Uterus (tissue), 2 donors: Measurements from ENCODE around the gene ULK4.

ENCODE experiments used
- POLR2A ChIP-seq, 2 donors: fragments of 450-650 bp; IDR thresholded peaks; one replicate each; pipeline ENCODE4 v1.6.1; 2016; ENCODE audit warnings: antibody characterized with exemption in 2 of 2, mild to moderate bottlenecking in 1 of 2, moderate library complexity in 1 of 2
- TF ChIP-seq, protein P1 (sequence below), 4 experiments: fragments of 200-600 bp in 2 of 4; fragments of 450-650 bp in 2 of 4; sonication (generic) in 2 of 4; IDR thresholded peaks; one replicate each; pipeline ENCODE4 v1.5.1; 2016 to 2019; ENCODE audit warnings: antibody characterized with exemption in 4 of 4, mild to moderate bottlenecking in 2 of 4, moderate library complexity in 1 of 4

- TF ChIP-seq, protein P1, sequence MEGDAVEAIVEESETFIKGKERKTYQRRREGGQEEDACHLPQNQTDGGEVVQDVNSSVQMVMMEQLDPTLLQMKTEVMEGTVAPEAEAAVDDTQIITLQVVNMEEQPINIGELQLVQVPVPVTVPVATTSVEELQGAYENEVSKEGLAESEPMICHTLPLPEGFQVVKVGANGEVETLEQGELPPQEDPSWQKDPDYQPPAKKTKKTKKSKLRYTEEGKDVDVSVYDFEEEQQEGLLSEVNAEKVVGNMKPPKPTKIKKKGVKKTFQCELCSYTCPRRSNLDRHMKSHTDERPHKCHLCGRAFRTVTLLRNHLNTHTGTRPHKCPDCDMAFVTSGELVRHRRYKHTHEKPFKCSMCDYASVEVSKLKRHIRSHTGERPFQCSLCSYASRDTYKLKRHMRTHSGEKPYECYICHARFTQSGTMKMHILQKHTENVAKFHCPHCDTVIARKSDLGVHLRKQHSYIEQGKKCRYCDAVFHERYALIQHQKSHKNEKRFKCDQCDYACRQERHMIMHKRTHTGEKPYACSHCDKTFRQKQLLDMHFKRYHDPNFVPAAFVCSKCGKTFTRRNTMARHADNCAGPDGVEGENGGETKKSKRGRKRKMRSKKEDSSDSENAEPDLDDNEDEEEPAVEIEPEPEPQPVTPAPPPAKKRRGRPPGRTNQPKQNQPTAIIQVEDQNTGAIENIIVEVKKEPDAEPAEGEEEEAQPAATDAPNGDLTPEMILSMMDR (IDR thresholded peaks at IDR 0.05) = peak in 1 of 4 experiments; percentile 10
- peak in 1 of 2 donors; percentile 34 for TF ChIP-seq POLR2A (IDR thresholded peaks at IDR 0.05)
These were observed at the start of gene ULK4 for GRCh38 chr3:41961751-41962679.
